Neural progenitor cell (in vitro differentiated cells): ENCODE results near the gene DYNLT5. TPM values are rescaled to one million over a fixed set of nuclear protein-coding genes. Genes with fewer than 3 reads are reported as not detected.

Experiments
- DNase-seq: peaks from one replicate; pipeline ENCODE4 v3.0.0-alpha.2; 2016; ENCODE audit warnings: low spot score
- H2AFZ ChIP-seq: fragments of 200-600 bp; sonication (generic); replicated peaks from 2 replicates; pipeline ENCODE4 v1.6.1; 2016; ENCODE audit warnings: antibody characterized with exemption
- H3F3A ChIP-seq: fragments of 200-600 bp; sonication (generic); 2 replicates; pipeline ENCODE4 v1.6.1; 2016; ENCODE audit warnings: antibody characterized with exemption, low read depth
- H3K27ac ChIP-seq: fragments of 200-600 bp; sonication (generic); 2 replicates; pipeline ENCODE4 v1.5.1; 2016; ENCODE audit warnings: mild to moderate bottlenecking
- H3K27me3 ChIP-seq: fragments of 200-600 bp; sonication (generic); 2 replicates; pipeline ENCODE4 v1.6.1; 2016; ENCODE audit warnings: mild to moderate bottlenecking, moderate library complexity
- H3K36me3 ChIP-seq: fragments of 200-600 bp; sonication (generic); 2 replicates; pipeline ENCODE4 v1.5.1; 2016
- H3K4me1 ChIP-seq: fragments of 200-600 bp; sonication (generic); 2 replicates; pipeline ENCODE4 v1.6.1; 2016; ENCODE audit warnings: mixed run types
- H3K4me2 ChIP-seq: fragments of 200-600 bp; sonication (generic); 2 replicates; pipeline ENCODE4 v1.6.1; 2016
- H3K4me3 ChIP-seq: fragments of 200-600 bp; sonication (generic); 2 replicates; pipeline ENCODE4 v1.5.1; 2016
- H3K79me2 ChIP-seq: fragments of 200-600 bp; sonication (generic); 2 replicates; pipeline ENCODE4 v1.6.1; 2016; ENCODE audit warnings: low read depth
- H3K9ac ChIP-seq: fragments of 200-600 bp; sonication (generic); 2 replicates; pipeline ENCODE4 v1.6.1; 2016
- H3K9me3 ChIP-seq: fragments of 200-600 bp; sonication (generic); 2 replicates; pipeline ENCODE4 v1.5.1; 2016; ENCODE audit warnings: low read depth
- H4K20me1 ChIP-seq: fragments of 200-600 bp; sonication (generic); 2 replicates; pipeline ENCODE4 v1.6.1; 2016; ENCODE audit warnings: low read depth
- H3K27ac Mint-ChIP-seq: 3 replicates; pipeline ENCODE4 v1.8.0; 2021; ENCODE audit warnings: mixed read lengths
- H3K27me3 Mint-ChIP-seq: 2 replicates; pipeline ENCODE4 v1.8.0; 2022; ENCODE audit warnings: low read depth, mild to moderate bottlenecking, inconsistent platforms, moderate library complexity, mixed read lengths; ENCODE audit not compliant: insufficient read depth
- H3K36me3 Mint-ChIP-seq: 3 replicates; pipeline ENCODE4 v1.8.0; 2021; ENCODE audit warnings: mixed read lengths
- H3K4me1 Mint-ChIP-seq: 3 replicates; pipeline ENCODE4 v1.8.0; 2021; ENCODE audit warnings: mixed read lengths
- H3K4me3 Mint-ChIP-seq: 3 replicates; pipeline ENCODE4 v1.8.0; 2021; ENCODE audit warnings: mild to moderate bottlenecking, moderate library complexity, mixed read lengths
- H3K9me3 Mint-ChIP-seq: 3 replicates; pipeline ENCODE4 v1.8.0; 2020; ENCODE audit warnings: mixed read lengths
- EZH2 ChIP-seq: fragments of 200-600 bp; sonication (generic); IDR thresholded peaks from 2 replicates; pipeline ENCODE4 v1.6.1; 2017; ENCODE audit warnings: antibody characterized with exemption, mild to moderate bottlenecking, moderate library complexity
- EZH2phosphoT487 ChIP-seq: fragments of 200-600 bp; sonication (generic); IDR thresholded peaks from 2 replicates; pipeline ENCODE4 v1.6.1; 2017; ENCODE audit warnings: antibody characterized with exemption
- total RNA-seq: library from RNA; depleted of rRNA; stranded (reverse); fragments of >200 nt; gene quantifications from 2 replicates; pipeline ENCODE4 v1.2.3, GENCODE V29; 2015; ENCODE audit warnings: low replicate concordance
- TF ChIP-seq, protein P1 (sequence below): fragments of 200-600 bp; sonication (generic); IDR thresholded peaks from 2 replicates; pipeline ENCODE4 v1.5.1; 2017; ENCODE audit warnings: antibody characterized with exemption, mild to moderate bottlenecking

The DYNLT5 gene
- total RNA-seq, 1 donor from 2014 or later = 0.22 TPM

DNA sequence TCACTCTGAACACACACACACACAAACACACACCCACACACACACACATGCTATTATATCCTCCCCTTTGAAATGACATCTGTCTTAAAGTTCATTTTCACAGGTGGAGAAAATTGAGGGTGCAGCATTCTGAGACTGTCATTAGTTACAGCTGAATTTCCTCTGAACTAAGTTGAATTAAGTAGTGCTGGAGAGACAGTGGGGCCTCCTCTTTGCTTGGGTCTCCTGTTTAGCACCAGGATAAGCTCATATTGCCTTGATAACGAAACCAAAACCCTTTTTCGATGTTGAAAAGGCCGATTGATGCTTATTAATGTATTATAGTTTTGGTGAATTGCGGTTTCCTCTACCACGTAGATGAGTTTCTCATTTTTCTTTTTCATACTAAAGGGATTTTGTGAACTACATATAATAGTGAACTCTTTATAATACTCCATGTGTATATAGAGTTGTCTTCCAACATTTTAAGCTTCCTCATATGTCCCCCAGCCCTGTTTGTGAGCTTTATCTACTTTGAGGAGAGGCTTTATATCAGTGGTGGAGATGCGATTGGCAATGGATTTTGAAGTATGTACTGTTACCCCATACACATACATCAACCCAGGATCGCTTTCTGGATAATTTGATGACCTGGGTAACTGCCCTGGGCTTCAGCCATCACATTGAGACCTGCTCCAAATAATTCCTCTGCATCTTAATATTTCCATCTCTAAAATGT is 17.4 kb downstream of the DYNLT5 start:
- Mint-ChIP-seq H3K4me3 (no peak overlapping the region), H3K4me1 (peaks cover 33% of the 10 kb centered on the region), H3K27ac (no peak overlapping the region), H3K36me3 (no peaks in the 10 kb centered on the region), H3K9me3 (no peaks in the 10 kb centered on the region), H3K27me3 (peaks cover 3% of the 10 kb centered on the region)
- Histone ChIP-seq H3K4me3 (no peak overlapping the region), H3K27me3 (no peaks in the 10 kb centered on the region), H3K4me2 (no peak overlapping the region), H3K36me3 (no peaks in the 10 kb centered on the region), H3K9me3 (no peaks in the 10 kb centered on the region), H4K20me1 (no peaks in the 10 kb centered on the region), H3K27ac (no peak overlapping the region), H3F3A (no peaks in the 10 kb centered on the region), H2AFZ (no peak overlapping the region), H3K4me1 (peaks cover 12% of the 10 kb centered on the region), H3K9ac (no peak overlapping the region), H3K79me2 (no peaks in the 10 kb centered on the region)
- TF ChIP-seq EZH2 = no peak
- TF ChIP-seq, protein P1, sequence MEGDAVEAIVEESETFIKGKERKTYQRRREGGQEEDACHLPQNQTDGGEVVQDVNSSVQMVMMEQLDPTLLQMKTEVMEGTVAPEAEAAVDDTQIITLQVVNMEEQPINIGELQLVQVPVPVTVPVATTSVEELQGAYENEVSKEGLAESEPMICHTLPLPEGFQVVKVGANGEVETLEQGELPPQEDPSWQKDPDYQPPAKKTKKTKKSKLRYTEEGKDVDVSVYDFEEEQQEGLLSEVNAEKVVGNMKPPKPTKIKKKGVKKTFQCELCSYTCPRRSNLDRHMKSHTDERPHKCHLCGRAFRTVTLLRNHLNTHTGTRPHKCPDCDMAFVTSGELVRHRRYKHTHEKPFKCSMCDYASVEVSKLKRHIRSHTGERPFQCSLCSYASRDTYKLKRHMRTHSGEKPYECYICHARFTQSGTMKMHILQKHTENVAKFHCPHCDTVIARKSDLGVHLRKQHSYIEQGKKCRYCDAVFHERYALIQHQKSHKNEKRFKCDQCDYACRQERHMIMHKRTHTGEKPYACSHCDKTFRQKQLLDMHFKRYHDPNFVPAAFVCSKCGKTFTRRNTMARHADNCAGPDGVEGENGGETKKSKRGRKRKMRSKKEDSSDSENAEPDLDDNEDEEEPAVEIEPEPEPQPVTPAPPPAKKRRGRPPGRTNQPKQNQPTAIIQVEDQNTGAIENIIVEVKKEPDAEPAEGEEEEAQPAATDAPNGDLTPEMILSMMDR = no peak
- no peak for TF ChIP-seq EZH2phosphoT487
- DNase-seq = no peak

DNA sequence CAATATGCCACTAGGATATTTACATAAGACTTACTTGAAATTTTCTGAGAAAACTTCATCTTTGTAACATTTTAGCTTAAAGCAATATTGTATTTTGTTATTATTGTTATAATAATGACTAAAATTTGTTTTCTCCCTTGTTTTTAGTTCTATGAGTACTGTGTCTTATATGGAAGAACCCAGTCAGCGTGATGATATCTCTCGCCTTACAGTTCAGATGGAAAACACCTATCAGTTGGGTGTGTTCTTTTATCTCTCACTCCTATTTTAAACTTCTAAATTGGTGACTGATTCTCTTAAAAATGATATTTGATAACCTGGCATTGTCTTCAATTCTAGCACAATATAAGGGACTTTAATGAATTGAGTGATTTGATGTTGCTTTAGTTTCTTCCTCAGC is 18.0 kb downstream of the DYNLT5 start:
- H3K27ac Mint-ChIP-seq = no peak overlapping the region
- no peaks in the 10 kb centered on the region for H3K36me3 ChIP-seq
- no peaks in the 10 kb centered on the region for H3K9me3 ChIP-seq
- H3K4me3 ChIP-seq = no peak overlapping the region
- H2AFZ ChIP-seq = no peak overlapping the region
- TF ChIP-seq, protein P1 = no peak
- TF ChIP-seq EZH2 (no peak), EZH2phosphoT487 (no peak)
- H3K4me3 Mint-ChIP-seq = no peak overlapping the region
- H3K9ac ChIP-seq = no peak overlapping the region
- no peaks in the 10 kb centered on the region for H3K79me2 ChIP-seq
- no peaks in the 10 kb centered on the region for H4K20me1 ChIP-seq
- H3K4me1 ChIP-seq = peaks cover 12% of the 10 kb centered on the region
- peaks cover 33% of the 10 kb centered on the region for H3K4me1 Mint-ChIP-seq
- H3K27me3 Mint-ChIP-seq = peaks cover 3% of the 10 kb centered on the region
- no peaks in the 10 kb centered on the region for H3F3A ChIP-seq
- H3K36me3 Mint-ChIP-seq = no peaks in the 10 kb centered on the region
- no peak for DNase-seq
- no peaks in the 10 kb centered on the region for H3K9me3 Mint-ChIP-seq
- no peak overlapping the region for H3K4me2 ChIP-seq
- no peaks in the 10 kb centered on the region for H3K27me3 ChIP-seq
- H3K27ac ChIP-seq = no peak overlapping the region

DNA sequence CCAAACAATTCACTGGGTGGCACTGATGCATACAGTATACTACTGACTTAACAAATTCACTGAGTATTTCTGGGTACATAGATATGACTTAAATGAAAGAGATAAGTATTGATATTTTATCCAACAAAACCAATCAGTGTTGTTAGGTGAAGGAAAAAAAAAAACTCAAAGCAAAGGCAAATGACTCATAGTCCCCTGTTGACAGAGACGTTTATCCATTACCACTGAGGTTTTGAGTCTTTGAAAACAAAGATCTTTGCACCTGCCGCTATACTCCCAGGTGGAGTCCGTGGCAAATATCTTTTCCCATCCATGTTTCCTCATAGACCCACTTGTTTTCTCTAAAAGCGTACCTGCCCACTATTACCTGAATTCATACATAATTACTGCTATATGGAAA is 18.4 kb downstream of the DYNLT5 start:
- Mint-ChIP-seq H3K4me1 (peaks cover 33% of the 10 kb centered on the region), H3K4me3 (no peak overlapping the region), H3K27me3 (peaks cover 3% of the 10 kb centered on the region), H3K9me3 (no peaks in the 10 kb centered on the region), H3K27ac (no peak overlapping the region), H3K36me3 (no peaks in the 10 kb centered on the region)
- Histone ChIP-seq H4K20me1 (no peaks in the 10 kb centered on the region), H3K27ac (no peak overlapping the region), H3K36me3 (no peaks in the 10 kb centered on the region), H3K9me3 (no peaks in the 10 kb centered on the region), H3K79me2 (no peaks in the 10 kb centered on the region), H3K4me2 (no peak overlapping the region), H3K4me3 (no peak overlapping the region), H3K4me1 (peaks cover 12% of the 10 kb centered on the region), H3K27me3 (no peaks in the 10 kb centered on the region), H2AFZ (no peak overlapping the region), H3K9ac (no peak overlapping the region), H3F3A (no peaks in the 10 kb centered on the region)
- no peak for DNase-seq
- TF ChIP-seq EZH2phosphoT487 (no peak), EZH2 (no peak)
- TF ChIP-seq, protein P1 = no peak
